GM19240 (cell line): ENCODE data around the gene GFOD1.
"Not testable (repeated sequence)": the region's sequence is repeated elsewhere in the genome, so short reads cannot be mapped to it uniquely, and the experiment has no call there.

ENCODE experiments used
- DNase-seq: peaks from one replicate; pipeline ENCODE4 v3.0.0; 2011; ENCODE audit warnings: low spot score; ENCODE audit not compliant: insufficient read length

Gene GFOD1

GRCh38 chr6:13445005-13445743 is 42.2 kb downstream of the GFOD1 start:
- DNase-seq = no peak

GRCh38 chr6:13444604-13445003 is 42.8 kb downstream of the GFOD1 start:
- DNase-seq = no peak

GRCh38 chr6:13443978-13444377 is 43.4 kb downstream of the GFOD1 start:
- DNase-seq = not testable (repeated sequence)

- no peak for DNase-seq
Measured at GRCh38 chr6:13441778-13442177, 45.6 kb downstream of the GFOD1 start.

GRCh38 chr6:13439644-13440043 is 47.8 kb downstream of the GFOD1 start:
- DNase-seq = no peak

- DNase-seq = no peak
Measured at GRCh38 chr6:13438126-13438525, 49.3 kb downstream of the GFOD1 start.

- no peak for DNase-seq
Measured at GRCh38 chr6:13437218-13437996, 50.0 kb downstream of the GFOD1 start.

- no peak for DNase-seq
Measured at GRCh38 chr6:13436399-13437217, 50.8 kb downstream of the GFOD1 start.

- no peak for DNase-seq
Measured at GRCh38 chr6:13435477-13436246, 51.7 kb downstream of the GFOD1 start.

GRCh38 chr6:13434777-13435176 is 52.6 kb downstream of the GFOD1 start:
- no peak for DNase-seq

- not testable (repeated sequence) for DNase-seq
Measured at GRCh38 chr6:13434135-13434775, 53.1 kb downstream of the GFOD1 start.

GRCh38 chr6:13433709-13434121 is 53.7 kb downstream of the GFOD1 start:
- no peak for DNase-seq

GRCh38 chr6:13432526-13433184 is 54.7 kb downstream of the GFOD1 start:
- no peak for DNase-seq

GRCh38 chr6:13431861-13432465 is 55.4 kb downstream of the GFOD1 start:
- no peak for DNase-seq

- no peak for DNase-seq
Measured at GRCh38 chr6:13431059-13431656, 56.2 kb downstream of the GFOD1 start.

GRCh38 chr6:13429406-13429753 is 58.0 kb downstream of the GFOD1 start:
- no peak for DNase-seq

GRCh38 chr6:13428583-13429405 is 58.6 kb downstream of the GFOD1 start:
- DNase-seq = no peak

GRCh38 chr6:13427801-13428582 is 59.4 kb downstream of the GFOD1 start:
- peak; percentile 60 for DNase-seq
